PC-3 (cell line): ENCODE data around the gene MET.

ENCODE experiments used
- EZH2phosphoT487 ChIP-seq: fragments of 300-600 bp; sonication (generic); IDR thresholded peaks from 2 replicates; pipeline ENCODE4 v1.6.1; 2018; ENCODE audit warnings: mild to moderate bottlenecking, antibody characterized with exemption, low read length, borderline replicate concordance
- TF ChIP-seq, protein P1 (sequence below): fragments of 300-600 bp; sonication (generic); conservative IDR thresholded peaks from 2 replicates; pipeline ENCODE4 v1.5.1; 2017; ENCODE audit warnings: antibody characterized with exemption, low read depth, mild to moderate bottlenecking, low read length

DNA sequence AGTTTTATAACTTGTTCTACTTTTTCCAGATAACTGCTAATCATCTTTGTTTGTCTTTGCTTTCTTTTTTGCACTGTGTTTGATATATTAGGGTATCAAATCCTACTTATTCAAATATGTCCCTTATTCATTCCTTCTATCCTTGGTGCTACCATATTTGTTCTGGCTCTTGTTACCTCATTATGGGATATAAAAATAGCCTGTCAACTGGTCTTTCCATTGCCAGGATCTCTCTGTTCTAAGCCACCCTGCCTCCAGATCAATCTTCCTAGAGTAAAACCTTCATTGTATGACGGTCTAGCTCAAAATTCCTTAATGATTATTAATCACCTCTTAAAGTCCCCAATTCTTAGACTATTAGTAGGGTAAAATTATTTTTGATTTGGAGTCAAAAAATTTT lies 25.2 kb downstream of the MET start:
- TF ChIP-seq, protein P1, sequence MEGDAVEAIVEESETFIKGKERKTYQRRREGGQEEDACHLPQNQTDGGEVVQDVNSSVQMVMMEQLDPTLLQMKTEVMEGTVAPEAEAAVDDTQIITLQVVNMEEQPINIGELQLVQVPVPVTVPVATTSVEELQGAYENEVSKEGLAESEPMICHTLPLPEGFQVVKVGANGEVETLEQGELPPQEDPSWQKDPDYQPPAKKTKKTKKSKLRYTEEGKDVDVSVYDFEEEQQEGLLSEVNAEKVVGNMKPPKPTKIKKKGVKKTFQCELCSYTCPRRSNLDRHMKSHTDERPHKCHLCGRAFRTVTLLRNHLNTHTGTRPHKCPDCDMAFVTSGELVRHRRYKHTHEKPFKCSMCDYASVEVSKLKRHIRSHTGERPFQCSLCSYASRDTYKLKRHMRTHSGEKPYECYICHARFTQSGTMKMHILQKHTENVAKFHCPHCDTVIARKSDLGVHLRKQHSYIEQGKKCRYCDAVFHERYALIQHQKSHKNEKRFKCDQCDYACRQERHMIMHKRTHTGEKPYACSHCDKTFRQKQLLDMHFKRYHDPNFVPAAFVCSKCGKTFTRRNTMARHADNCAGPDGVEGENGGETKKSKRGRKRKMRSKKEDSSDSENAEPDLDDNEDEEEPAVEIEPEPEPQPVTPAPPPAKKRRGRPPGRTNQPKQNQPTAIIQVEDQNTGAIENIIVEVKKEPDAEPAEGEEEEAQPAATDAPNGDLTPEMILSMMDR: no peak
- no peak for TF ChIP-seq EZH2phosphoT487
